Left forelimb (tissue), 1 donor: ENCODE data around the gene PLD1.
"Not testable (repeated sequence)": the region's sequence is repeated elsewhere in the genome, so short reads cannot be mapped to it uniquely, and the experiment has no call there.

Source experiments
- DNase-seq: peaks from one replicate; pipeline ENCODE4 v3.0.0-alpha.2; 2018; ENCODE audit warnings: low spot score

PLD1 gene

DNA sequence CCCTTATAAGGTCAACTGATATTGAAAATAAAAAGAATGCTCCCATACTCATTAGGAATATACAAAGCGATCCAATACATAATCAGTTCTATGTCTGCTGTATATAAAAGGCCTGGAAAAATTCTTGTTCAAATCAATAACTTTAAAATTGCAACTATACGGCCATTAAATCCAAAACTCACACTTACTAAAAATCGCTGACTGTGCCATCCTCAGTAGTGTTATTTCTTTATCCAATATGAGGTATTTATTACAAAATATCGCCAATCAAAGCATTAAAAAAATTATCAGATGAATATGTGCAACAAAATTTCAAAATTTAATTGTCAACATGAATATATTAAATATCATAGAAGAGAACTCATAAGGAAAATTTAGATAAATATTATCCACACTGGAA lies 146.5 kb downstream of the PLD1 start:
- no peak for DNase-seq

DNA sequence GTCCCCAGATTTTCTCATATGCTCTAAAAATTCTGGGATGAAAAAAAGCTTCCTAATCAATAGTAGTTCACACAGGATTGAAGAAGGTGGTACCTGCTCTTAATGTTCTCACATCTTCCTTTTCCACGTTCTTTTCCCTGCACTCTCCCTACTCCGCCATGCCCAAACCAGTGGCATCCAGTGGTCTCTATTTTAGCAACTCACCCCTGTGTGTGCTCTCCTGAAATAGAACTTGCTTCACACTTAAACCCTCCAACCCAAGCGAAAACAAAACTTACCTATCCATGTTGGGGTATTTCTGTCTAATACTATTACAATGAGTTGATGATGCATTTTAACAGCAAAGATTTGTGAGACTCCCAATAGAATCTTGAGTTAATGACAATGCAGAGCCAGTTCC lies 148.8 kb downstream of the PLD1 start:
- DNase-seq, result no peak

DNA sequence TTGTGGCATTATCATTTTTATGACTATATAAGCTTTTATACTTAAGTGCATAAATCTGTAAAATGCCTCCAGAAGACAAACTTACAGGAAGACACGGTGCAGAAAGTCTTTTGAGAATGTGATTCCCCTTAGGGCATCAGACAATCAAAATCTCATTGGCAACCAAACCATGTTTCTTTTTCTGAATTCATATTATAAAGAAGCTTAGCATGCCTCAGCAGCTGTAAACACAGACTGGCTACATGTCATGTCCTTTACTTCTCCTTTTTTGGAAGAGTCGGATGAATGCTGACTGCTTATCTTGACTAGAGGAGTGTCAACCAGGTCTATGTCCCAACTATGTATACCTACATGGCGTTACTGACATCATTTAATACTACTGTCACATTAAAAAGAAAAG lies 150.1 kb downstream of the PLD1 start:
- no peak for DNase-seq

DNA sequence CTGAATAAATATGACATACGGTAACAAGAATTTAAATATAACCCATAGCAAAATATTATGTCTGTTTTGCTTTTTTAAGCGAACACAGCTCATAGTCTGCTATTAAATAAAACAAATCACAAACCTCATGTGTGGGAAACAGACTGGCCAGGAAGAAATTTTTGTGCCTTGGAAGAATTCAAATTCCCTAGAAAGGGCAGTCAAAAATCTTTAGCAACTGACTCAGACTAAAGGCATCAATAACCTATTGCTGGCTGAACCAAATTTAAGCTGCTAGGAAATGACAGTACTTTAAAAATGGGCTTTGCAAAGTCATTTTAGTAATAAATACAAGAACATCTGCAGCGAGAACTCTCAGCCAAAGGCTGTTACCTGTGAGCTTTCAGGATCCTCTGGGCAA lies 151.4 kb downstream of the PLD1 start:
- DNase-seq, result no peak

DNA sequence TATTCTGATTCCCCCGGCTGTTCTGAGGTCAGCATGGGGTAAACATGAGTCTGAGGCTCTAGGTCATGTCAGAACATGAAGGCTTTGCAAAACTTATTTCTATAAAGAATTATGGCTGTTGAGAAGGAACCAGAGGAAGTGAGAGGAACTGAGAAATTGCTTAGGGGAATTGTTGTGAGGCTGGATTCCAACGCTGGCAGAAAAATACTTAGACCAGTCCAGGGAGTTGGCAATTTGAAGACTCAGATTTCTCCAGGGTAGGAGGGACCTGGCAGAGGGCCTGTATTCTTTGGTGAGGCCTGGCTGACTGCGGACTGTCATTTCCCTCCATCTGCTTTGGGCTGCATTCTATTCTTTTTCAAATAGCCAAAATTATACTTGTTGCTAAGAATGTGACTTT lies 155.5 kb downstream of the PLD1 start:
- DNase-seq, result peak; percentile 84

DNA sequence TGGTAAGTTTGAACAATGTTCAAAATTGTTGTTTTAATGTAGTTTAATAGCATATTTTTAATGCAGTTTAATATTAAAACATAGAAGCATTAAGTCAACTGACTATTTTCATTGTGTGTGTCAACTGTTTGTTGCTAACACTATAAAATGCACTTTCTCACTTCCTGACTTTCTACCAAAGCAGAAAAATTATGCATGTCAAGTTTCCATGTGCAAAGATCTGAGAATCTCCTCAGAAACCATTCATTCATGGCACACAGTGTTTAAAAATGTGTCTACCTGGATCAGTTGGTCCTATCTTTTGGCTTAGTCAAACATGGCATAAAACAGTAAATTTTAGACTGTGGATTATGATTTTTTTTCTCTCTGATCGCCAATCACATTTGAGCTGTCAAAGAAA lies 156.0 kb downstream of the PLD1 start:
- no peak for DNase-seq

DNA sequence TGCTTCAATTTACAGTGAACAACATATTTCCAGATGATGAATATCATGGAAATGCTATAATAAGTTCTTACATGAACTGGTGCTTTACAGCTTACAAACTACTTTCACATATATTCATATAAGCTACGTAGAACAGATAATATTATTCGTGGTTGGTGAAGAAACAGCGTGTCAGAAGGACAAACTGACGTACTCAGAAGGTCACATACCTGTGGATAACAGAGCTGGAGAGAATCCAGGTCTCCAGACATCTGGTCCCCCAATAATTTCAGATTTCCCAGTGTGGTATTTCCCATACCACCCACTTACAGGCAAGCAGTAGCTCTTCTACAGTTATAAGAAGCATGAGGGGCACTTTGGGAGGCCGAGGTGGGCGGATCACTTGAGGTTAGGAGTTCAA lies 156.6 kb downstream of the PLD1 start:
- no peak for DNase-seq

DNA sequence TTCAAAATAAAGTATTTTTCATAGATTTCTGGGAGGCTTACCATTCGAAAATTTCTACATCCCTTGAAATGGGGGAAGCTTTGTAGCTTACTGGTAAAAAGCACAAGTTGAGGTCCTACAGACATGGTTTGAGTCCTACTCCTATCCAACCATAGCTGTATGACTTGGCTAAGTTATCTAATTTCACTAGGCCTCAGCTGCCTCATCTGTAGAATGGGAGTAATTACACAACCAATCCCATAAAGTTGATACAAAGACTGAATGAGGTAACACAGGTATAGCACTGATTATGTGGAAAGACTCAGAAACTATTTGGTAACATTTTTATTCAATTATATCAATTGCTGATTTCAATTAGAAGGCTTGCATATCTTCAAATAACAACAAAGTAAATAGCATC lies 157.4 kb downstream of the PLD1 start:
- no peak for DNase-seq

DNA sequence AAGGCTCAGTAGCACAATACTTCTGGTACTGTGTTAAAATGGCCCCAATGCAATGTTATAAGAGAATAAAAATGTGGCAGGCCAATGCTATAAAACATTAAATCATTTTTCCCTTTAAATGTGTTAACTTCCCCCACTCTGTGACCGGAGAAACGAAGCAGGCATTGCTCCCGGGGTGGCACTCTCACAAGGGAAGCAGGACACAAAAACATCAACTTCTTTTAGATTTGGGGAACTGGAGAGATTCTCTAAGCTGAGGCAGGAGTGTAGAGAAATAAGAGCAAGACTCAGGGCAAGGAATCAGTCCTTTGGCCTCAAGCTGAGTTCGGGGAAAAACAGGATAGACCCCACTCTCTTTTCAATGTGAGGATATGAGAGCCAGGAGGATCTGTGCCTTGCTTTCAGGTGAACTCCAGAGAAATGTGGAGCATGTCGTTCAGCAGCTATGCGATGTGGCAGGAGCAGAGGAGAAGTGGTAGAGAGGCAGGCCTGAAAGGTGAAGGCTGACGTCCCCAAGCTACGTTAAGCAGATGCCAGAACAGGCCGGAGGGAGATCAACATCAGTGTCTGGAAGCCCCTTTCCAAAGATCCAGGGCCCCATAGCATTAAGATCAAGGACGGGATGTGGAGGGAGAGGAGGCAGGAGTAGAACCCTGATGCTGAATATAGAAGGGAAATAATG lies 160.2 kb downstream of the PLD1 start:
- no peak for DNase-seq

DNA sequence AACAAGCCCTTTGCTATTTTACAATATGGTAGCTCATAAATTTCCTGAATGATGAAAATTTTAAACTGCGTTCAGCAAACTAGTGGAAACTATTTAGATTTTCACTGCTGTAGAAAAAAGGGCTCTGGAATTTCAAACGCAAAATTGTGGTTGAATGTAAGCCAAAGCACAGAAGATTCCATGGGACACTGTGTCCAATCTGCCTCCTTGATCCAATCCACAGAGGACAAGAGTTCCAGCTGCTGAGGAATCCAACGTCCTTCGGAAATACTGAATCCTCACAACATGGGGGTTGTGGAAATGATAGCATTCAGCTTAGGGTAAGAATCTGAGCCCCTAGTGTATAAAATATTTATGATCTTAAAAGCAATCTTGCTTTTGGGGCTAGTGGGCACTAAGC lies 161.0 kb downstream of the PLD1 start:
- no peak for DNase-seq

DNA sequence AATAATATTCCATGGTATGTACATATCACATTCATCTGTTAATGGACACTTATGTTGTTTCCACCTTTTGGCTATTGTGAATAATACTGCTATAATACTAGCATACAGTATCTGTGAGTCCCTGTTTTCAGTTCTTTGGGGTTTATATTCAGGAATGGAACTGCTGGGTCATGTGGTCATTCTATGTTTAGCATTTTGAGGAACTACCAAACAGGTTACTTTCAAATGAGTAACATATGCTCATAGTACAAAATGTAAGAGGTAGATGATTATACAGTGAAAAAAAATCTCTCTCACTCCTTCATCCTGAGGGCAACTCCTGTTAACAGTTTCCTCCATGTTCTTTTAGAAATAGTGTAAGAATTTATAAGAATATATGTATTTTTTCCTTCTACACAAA lies 162.2 kb downstream of the PLD1 start:
- DNase-seq, result no peak

DNA sequence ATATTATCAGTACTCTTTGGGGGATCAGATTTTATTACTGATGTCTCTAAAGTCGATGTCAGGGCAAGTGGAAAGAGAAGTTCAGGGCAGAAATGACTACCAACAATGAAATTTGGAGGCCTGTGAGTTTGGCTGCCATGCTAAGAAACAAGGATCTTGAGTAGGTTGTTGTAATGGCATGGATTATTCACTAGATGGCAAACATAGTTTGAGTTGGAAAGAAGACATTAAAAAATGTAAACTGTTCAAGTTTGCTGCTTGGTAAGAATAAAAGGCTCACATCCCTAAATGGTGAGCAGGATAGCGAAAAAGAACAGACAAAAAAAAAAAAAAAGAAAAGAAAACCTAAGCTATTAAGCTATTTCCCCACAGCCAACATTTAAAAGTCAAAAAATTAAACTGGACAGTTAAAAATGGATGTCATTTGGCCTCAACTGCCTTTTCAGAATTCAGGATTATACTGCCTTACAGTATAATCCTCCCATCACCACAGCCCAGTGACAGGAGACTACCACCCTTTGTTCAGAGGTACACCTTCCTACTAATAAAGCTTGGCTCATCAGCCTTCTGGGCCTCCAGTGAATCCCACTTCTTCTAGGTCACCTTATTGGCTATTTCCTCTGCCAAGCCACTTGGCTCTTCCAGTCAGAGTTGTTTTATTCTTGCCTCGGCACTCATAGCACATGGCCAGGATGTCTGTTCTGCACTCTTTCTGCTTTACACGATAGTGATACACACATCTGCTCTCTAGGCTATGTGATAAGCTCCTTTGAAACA lies 163.7 kb downstream of the PLD1 start:
- DNase-seq, result no peak

DNA sequence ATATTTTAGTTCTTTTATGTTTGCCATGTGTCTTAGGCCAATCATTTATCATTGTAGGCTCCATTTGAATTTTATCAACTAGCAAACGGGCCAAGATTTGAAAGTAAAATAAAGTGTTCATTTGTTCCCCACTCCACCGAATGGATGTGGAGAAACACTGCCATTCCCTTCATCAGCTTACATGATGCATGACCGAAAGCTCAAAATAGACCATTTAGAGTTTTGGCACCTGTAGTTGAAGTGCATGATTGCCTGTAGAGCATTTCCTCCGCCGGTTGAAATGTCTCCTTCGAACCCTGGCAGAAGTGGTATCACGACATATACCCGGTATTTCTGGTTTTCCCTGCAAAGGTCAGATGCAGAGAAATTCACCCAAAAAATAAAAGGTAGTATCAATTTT lies 165.6 kb downstream of the PLD1 start:
- no peak for DNase-seq

DNA sequence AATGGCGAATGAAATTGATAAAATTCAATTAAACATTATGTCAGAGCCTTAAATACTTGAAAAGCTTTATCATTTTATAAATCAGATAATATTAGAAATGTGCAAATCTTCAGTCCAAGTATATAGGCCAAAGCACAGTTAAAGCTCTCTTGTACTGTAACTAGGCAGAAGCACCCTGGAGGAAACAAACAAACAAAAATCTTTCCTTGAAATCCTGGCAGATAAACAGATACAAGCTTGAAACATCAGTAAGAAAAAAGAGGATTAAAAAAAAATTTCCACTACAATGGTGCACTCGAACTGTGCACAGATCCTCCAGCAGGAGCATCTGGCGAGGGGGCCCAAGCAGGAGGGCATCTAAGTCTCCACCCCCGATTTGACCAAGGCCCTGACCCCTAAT lies 166.6 kb downstream of the PLD1 start:
- no peak for DNase-seq

DNA sequence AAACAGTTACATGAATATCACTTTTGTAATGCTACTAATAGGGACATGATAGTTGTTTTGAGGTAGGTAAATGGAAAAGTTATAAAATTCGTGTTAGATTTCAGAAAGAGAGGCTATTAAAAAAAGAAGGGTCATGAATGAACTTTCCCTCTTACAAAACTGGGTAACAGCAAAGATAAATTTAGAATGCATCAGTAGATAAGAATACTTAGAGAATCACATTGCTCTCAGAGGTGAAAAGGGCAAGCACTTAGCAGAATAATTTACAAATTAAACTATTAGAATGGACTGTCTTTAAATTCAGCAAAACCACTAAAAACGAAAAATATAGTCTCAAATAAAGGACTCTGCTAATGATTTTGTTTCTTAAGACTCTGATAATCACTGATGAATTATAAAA lies 167.2 kb downstream of the PLD1 start:
- DNase-seq, result no peak

DNA sequence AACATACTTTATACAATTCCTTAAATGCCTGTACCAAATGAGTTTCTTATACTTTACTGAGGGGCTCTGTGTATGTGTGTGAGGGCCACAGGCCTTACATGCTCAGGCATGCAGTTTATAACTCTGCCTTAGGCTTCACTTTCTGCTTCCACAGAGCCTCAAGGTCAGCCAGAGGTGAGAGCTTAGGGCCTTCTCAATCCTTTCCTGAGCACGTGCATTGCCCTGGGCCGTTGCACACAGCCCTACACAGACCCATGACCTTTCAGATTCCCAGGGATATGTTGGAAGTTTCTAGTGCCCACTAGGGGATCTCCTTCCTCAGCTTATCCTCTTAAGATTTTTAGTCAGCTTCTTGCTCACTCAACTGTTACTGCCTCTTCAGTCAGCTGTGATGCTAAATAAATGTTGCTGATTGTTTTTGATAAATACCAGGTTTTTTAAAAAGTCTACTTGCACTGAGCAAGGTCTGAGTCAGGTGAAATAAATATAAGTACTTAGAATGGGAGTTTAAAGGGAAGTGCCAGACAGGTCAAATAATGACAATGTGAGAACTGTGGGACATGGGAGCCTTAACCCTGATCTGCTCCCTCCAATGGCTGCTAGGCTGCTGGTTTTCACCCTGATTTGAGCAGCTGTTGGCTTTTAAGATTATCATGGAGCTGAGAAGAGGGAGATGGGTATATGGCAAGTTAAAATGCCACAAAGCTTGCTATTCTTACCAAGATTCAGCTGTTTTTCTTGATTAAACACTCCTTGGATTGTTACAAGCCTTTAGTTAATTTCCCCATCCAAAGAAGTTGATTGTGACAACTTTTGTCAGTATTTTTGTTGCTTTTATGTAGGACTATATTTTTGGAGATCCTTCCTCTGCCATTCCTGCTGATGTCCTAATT lies 169.5 kb downstream of the PLD1 start:
- no peak for DNase-seq

DNA sequence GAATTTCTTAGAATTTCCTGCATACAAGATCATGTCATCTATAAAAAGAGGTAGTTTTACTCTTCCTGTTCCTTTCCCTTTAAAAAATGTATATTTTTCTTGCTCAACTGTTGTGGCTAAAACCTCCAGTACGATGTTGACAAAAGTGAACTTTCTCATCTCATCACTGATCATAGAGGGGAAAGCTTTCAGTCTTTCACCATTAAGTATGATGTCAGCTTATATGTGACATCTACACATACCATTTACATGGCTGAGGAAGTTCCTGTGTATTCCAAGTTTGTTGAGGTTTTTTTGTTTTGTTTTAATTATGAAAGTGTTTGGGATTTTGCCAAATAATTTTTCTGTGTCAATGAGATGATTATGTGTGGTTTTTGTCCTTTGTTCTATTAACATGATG lies 173.6 kb downstream of the PLD1 start:
- DNase-seq, result no peak

DNA sequence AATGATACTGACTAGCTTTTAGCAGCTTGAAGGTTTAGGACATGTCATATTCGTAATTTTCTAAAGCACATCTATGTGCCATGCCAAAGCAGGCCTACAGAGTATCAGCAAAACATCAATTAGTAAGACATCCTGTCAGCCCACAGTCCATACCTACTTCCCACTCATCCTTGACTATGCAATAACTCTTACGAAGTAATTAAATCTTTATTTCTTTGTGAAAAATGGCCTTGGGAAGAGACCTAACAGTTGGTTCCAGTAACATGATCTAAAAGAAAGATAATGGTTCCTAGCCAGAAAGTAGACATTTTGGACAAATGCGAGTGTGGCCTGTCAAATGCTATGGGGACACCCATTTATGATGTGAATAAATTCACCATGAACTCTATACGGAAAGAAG lies 177.5 kb downstream of the PLD1 start:
- DNase-seq, result no peak

DNA sequence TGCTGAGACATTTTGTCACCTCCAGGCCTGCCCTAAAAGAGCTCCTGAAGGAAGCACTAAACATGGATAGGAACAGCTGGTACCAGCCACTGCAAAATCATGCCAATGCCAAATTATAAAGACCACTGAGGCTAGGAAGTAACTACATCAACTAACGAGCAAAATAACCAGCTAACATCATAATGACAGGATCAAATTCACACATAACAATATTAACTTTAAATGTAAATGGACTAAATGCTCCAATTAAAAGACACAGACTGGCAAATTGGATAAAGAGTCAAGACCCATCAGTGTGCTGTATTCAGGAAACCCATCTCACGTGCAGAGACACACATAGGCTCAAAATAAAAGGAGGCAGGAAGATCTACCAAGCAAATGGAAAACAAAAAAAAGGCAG lies 183.5 kb downstream of the PLD1 start:
- DNase-seq, result not testable (repeated sequence)

DNA sequence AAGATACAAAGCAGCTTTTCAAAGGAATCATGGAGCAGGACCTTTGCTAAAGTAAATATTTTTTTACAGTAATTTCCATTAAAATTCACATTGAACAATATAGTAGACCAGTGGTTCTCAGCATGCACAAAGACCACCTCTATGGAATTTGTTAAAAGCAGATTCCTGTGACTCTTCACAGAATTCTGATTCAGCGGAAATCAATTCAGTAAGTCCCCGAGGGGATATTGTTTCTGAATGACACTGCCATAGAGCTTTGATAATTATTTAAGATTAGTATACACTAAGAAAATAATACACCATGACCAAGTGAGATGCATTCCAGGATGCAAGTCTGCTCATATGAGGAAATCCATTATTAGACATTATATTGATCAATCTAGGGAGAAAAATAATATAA lies 188.2 kb downstream of the PLD1 start:
- DNase-seq, result no peak

DNA sequence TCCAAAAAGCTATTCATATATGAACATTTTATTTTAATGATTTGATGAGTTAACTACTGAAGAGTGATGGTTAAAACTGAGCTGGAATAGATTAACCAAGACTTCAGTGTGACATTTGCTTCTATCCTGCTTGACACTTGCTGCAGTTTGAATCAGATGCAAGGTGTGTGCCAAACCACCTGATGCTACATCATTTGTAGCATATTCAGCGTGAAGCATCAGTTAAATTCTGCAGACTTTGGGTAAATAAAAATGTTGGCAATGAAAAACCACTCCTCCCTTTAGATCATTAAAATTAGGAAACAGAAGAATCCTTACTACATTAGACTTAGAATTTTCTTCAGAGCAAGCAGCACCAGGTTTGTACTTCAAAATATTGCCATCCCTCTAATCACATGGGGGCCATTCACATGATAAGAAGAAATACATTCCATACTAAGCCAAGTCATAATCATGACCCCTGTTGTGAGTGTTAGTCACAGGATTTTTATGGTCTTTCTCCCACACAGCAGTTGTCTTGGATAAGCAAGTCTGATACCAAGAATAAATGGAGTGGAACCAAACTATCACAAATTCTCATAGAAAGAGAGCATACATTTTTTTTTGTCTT lies 189.4 kb downstream of the PLD1 start:
- no peak for DNase-seq

DNA sequence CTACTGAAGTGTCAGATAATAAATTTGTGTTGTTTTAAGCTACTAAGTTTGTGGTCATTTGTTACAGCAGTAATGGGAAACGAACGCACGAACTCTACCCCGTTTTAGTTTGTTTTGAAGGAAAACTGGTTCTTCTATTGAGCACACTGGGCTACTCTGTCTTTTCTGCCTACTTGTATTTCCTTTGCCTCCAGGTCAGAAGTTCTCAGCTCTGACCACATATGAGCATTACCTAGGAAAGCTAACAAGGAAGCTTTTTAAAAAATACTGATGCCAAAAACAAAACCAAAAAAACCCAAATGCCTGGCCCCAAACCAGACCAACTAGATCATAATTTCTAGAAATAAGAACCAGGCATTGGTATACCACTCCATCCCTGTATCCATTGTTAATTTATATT lies 193.5 kb downstream of the PLD1 start:
- no peak for DNase-seq

DNA sequence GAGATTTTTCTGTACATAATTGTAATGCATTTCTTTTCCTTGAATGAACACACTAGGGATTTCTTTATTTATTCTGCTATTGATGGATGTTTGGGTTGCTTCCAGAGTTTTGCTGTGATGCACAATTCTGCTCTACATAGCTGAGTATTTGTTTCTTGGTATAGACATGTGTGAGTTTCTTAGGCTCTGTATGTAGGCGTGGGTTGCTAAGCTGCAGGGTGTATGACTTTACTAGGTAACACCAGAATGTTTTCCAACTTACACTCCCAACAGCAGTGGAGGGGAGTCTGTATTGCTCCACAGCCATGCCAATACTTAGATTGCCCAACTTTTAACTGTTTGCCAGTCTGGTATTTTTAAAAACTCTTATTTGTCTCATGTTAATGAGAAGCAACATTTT lies 194.6 kb downstream of the PLD1 start:
- DNase-seq, result no peak
